ENCODE results near the gene RHBDD3. TPM values are rescaled to one million over a fixed set of nuclear protein-coding genes. Genes with fewer than 3 reads are reported as not detected.

Gene RHBDD3
- total and polyA plus RNA-seq, 2 experiments from 2014 or later, result 55.0 to 115 TPM

DNA sequence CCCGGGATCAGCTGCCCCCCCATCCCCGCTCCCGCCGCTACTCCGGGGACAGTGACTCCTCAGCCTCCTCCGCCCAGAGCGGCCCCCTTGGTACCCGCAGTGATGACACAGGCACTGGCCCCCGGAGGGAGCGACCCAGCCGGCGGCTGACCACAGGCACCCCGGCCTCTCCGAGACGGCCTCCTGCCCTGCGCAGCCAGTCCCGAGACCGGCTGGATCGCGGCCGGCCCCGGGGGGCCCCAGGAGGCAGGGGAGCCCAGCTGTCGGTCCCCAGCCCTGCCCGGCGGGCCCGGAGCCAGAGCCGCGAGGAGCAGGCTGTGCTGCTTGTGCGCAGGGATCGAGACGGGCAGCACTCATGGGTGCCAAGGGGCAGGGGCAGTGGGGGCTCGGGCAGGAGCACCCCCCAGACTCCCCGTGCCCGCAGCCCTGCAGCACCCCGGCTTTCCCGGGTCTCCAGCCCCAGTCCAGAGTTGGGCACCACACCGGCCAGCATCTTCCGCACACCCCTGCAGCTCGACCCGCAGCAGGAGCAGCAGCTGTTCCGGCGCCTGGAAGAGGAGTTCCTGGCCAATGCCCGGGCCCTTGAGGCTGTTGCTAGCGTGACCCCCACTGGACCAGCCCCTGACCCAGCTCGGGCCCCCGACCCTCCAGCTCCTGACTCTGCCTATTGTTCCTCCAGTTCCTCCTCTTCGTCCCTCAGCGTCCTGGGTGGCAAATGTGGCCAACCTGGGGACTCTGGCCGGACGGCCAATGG, 43.9 kb upstream of the RHBDD3 start (continued):
- TF ChIP-seq, protein P1, sequence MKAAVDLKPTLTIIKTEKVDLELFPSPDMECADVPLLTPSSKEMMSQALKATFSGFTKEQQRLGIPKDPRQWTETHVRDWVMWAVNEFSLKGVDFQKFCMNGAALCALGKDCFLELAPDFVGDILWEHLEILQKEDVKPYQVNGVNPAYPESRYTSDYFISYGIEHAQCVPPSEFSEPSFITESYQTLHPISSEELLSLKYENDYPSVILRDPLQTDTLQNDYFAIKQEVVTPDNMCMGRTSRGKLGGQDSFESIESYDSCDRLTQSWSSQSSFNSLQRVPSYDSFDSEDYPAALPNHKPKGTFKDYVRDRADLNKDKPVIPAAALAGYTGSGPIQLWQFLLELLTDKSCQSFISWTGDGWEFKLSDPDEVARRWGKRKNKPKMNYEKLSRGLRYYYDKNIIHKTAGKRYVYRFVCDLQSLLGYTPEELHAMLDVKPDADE (IDR thresholded peaks at IDR 0.05), result no peak
- no peak for TF ChIP-seq JUNB (IDR thresholded peaks at IDR 0.05; ENCODE audit: unreplicated experiment)

DNA sequence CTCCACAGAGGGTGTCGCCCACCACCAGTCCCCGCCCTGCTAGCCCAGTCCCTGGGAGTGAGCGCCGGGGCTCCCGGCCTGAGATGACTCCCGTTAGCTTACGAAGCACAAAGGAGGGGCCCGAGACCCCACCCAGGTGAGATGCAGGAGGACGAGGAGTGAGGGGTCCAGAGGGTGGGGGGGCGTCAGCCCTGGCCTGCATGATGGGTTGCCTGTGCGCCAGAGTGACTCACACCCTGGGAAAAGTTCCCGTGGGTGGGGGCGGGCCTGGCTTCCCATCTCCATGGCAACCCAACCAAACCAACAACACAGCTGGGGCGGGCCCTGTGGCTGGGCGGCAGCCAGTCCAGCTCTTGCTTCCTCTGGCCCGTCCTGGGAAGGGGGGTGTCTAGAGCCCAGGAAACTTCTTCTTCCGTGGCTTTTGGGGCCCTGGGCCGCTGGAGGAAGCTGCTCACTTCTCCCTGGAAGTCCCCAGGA, 43.1 kb upstream of the RHBDD3 start:
- Mint-ChIP-seq H3K4me3 (no peak overlapping the region), H3K9me3 (peaks cover 14% of the 10 kb centered on the region), H3K27ac (no peak overlapping the region), H3K36me3 (ENCODE audit: low read depth) (peaks cover 7% of the 10 kb centered on the region; the same call in 1 of the 3 replicates), H3K4me1 (peaks cover 30% of the 10 kb centered on the region), H3K27me3 (ENCODE audit: insufficient read depth, low read depth, poor library complexity) (peaks cover 29% of the 10 kb centered on the region)
- TF ChIP-seq ZNF114 (CRISPR knock-in tag; IDR thresholded peaks at IDR 0.05), result no peak
- no peak for TF ChIP-seq EZH2 (IDR thresholded peaks at IDR 0.05; ENCODE audit: low read depth, unreplicated experiment)
- no peak for TF ChIP-seq EZH2phosphoT487 (IDR thresholded peaks at IDR 0.05; ENCODE audit: unreplicated experiment)
- TF ChIP-seq, protein P2, sequence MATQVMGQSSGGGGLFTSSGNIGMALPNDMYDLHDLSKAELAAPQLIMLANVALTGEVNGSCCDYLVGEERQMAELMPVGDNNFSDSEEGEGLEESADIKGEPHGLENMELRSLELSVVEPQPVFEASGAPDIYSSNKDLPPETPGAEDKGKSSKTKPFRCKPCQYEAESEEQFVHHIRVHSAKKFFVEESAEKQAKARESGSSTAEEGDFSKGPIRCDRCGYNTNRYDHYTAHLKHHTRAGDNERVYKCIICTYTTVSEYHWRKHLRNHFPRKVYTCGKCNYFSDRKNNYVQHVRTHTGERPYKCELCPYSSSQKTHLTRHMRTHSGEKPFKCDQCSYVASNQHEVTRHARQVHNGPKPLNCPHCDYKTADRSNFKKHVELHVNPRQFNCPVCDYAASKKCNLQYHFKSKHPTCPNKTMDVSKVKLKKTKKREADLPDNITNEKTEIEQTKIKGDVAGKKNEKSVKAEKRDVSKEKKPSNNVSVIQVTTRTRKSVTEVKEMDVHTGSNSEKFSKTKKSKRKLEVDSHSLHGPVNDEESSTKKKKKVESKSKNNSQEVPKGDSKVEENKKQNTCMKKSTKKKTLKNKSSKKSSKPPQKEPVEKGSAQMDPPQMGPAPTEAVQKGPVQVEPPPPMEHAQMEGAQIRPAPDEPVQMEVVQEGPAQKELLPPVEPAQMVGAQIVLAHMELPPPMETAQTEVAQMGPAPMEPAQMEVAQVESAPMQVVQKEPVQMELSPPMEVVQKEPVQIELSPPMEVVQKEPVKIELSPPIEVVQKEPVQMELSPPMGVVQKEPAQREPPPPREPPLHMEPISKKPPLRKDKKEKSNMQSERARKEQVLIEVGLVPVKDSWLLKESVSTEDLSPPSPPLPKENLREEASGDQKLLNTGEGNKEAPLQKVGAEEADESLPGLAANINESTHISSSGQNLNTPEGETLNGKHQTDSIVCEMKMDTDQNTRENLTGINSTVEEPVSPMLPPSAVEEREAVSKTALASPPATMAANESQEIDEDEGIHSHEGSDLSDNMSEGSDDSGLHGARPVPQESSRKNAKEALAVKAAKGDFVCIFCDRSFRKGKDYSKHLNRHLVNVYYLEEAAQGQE (IDR thresholded peaks at IDR 0.05; ENCODE audit: unreplicated experiment), result no peak
- TF ChIP-seq ZNF331 (CRISPR knock-in tag; IDR thresholded peaks at IDR 0.05; ENCODE audit: low read depth), result no peak
- no peak for TF ChIP-seq POLR2AphosphoS5 (IDR thresholded peaks at IDR 0.05; ENCODE audit: low read depth)
- H3K27me3 ChIP-seq (ENCODE audit: insufficient read depth), result peaks cover 34% of the 10 kb centered on the region
- no peaks in the 10 kb centered on the region for H3K36me3 ChIP-seq (ENCODE audit: insufficient read depth)
- H3K79me2 ChIP-seq (replicated peaks; ENCODE audit: insufficient read depth), result no peaks in the 10 kb centered on the region
- H4K20me1 ChIP-seq (replicated peaks; ENCODE audit: insufficient read depth), result peaks cover 9% of the 10 kb centered on the region
- H2AFZ ChIP-seq, result no peak overlapping the region
- H3K9me2 ChIP-seq (ENCODE audit: insufficient read depth), result no peaks in the 10 kb centered on the region
- H3K4me1 ChIP-seq (ENCODE audit: insufficient read depth), result peaks cover 6% of the 10 kb centered on the region; the same call in 1 of the 2 replicates
- DNase-seq (ENCODE audit: low spot score) (peak; percentile 82), ATAC-seq (peak; percentile 1; the same call in 2 of the 3 replicates)
- H3K4me2 ChIP-seq, result no peak overlapping the region
- no peak overlapping the region for H3K4me3 ChIP-seq
- H3K27ac ChIP-seq (ENCODE audit: low read depth), result no peak overlapping the region
- peaks cover 22% of the 10 kb centered on the region for H3F3A ChIP-seq (replicated peaks; ENCODE audit: low read depth)
